Posterior vena cava (tissue), 2 donors: ENCODE measurements around the gene PLCH2. TPM values are rescaled to one million over a fixed set of nuclear protein-coding genes. Genes with fewer than 3 reads are reported as not detected.
"Not testable (repeated sequence)": the region's sequence is repeated elsewhere in the genome, so short reads cannot be mapped to it uniquely, and the experiment has no call there.

Experiments used
- DNase-seq: peaks from one replicate; pipeline ENCODE4 v3.0.0-alpha.2; 2020; ENCODE audit warnings: low spot score
- intact Hi-C, 2 donors: fragments of 100-400 bp; cut with DNase I; formaldehyde crosslinking; loops; one replicate each; pipeline versions ENCODE4 v1.14.1 to v1.14.2; 2022 to 2023
- total RNA-seq, 2 donors: library from RNA; stranded (reverse); fragmentation: NEBNext Ultra II Directional; extraction: Animal tissue kit (Norgen Biotek cat#: 25700); gene quantifications; one replicate each; pipeline ENCODE4 v1.2.1, GENCODE V29; 2021
- donor health status: DM: yes; HTN: yes; CAD: no.
- donor health status: DM: yes; HTN: yes; CAD: no.

Gene PLCH2
- total RNA-seq, 2 donors from 2014 or later = 0.33 to 1.0 TPM

DNA sequence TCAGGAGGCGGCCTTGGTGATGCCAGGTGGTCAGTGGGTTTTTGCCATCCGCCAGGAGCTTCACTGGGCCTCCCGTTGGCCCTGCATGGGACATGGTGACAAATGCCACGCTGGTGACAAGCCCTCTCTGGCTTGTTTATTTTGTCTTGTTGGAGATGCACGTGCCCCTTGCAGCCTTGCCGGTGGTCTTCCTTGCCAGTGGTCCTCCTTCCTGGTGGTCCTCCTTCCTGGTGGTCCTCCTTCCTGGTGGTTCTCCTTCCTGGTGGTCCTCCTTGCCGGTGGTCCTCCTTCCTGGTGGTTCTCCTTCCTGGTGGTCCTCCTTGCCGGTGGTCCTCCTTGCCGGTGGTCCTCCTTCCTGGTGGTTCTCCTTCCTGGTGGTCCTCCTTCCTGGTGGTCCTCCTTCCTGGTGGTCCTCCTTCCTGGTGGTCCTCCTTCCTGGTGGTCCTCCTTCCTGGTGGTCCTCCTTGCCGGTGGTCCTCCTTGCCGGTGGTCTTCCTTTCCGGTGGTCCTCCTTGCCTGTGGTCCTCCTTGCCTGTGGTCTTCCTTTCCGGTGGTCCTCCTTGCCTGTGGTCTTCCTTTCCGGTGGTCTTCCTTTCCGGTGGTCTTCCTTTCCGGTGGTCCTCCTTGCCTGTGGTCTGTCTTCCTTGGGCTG is 16.9 kb upstream of the PLCH2 start:
- intact Hi-C loops = not testable (repeated sequence)

GRCh38 chr1:2459757-2460156 is 16.3 kb upstream of the PLCH2 start:
- intact Hi-C loops = loop anchor here in 1 of 2 donors (10.0 kb wide), 1 partner anchor 195 kb away; no protein-coding TSS in a partner anchor
- no peak for DNase-seq

More for the DNA sequence above, 16.9 kb upstream of the PLCH2 start:
- DNase-seq = not testable (repeated sequence)

DNA sequence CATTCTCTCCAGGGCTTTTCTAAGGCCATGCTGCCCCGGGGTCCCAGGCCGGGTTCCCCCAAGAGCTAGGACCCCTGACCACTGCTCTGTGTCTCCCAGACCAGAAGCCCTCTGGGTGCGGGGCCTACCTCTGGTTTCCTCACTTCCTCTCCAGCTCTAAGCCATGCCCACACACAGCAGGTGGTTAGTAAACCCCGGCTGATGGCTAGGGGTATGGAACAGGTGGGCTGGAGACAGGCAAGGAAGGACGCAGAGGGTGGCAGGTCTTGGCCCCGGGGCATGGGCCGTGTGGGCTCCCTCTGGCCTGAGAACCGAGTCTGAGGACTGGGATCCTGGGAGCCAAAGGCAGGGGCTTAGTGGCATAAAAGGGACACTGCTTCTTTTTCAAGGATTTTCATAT is 15.9 kb upstream of the PLCH2 start:
- DNase-seq = no peak
- intact Hi-C loops = loop anchor here in 1 of 2 donors (10.0 kb wide), 1 partner anchor 195 kb away; no protein-coding TSS in a partner anchor

DNA sequence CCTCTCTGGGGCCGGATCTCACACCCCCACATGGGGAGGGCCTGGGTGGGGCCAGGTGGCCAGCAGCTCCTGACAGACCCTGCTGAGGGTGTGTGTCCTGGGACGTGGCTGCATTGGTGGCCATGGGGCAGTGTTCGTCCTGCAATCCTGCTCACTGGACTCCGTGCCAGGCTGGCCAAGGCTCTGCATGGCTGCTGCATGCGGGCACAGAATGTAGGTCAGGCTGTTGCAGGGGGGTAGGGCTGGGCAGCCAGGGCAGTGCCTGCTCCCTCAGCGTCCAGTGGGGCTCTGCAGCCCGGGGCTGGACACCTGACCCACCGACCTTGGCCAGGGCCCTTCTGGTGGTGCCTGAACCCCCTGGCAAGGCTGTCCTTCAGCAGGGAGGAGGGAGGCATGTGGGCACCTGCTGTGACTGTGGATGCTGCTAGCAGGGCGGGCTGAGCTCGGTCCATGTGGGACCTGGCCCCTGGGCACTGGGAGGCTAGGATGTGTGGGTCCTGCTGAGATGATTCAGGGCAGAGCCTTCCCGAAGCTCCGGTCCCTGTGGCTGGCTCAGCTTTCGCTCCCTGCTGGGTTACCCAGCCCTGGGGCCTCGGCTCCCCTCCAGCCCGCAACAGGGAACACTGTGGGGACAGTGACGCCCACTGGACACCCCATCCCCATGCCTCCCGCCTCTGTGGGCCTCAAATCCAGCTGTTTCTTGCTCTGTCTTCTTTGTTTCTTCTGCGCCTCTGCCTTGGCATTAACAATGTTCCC is 14.9 kb upstream of the PLCH2 start:
- intact Hi-C loops = loop anchor here in 1 of 2 donors (1.0 to 10.0 kb wide), 2 partner anchors 84 to 194 kb away; no protein-coding TSS in a partner anchor
- DNase-seq = no peak

DNA sequence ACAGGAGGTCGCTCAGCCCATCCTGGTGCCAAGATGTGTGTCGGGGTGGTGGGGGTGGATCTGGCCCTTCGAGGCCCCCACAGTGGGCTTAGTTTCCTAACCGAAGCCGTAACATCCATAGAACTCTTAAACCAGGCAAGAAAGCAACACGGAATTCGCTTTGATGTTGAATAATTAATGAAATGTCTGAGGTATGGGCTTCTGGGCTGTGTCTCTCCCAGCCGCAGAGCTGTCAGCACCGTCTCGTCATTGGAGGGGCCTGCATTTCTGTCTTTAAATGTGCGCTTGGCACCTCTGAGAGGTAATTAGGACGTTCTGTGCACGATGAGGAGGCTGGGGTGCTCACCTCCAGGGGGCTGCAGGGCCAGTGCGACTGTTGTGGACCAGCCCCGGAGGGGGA is 13.3 kb upstream of the PLCH2 start:
- intact Hi-C loops = loop anchor here in 1 of 2 donors (10.0 kb wide), 1 partner anchor 192 kb away; no protein-coding TSS in a partner anchor
- DNase-seq = no peak

DNA sequence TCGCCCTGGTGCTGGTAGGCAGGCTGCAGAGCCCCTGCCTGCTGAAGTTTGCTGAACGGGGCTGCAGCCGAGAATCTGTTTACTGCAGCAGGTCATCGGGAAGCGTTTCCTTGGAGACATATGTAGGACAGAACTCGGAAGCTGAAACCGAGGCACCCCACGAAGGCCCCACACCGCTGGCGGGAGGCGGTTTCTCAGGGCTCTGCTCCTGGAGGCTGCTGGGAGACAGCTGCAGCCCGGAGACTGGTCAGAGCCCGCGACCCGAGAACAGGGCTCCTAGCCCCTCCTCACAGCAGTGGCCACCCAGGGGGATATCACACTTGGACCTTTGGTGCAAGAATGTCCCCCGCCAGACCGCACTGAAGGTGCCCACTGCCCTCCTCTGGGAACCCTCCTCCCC is 12.7 kb upstream of the PLCH2 start:
- no peak for DNase-seq
- intact Hi-C loops = loop anchor here in 1 of 2 donors (10.0 kb wide), 1 partner anchor 191 kb away; no protein-coding TSS in a partner anchor

GRCh38 chr1:2465371-2466269 is 10.5 kb upstream of the PLCH2 start:
- no peak for DNase-seq
- intact Hi-C loops = loop anchor here in 1 of 2 donors (10.0 kb wide), 1 partner anchor 189 kb away; no protein-coding TSS in a partner anchor

DNA sequence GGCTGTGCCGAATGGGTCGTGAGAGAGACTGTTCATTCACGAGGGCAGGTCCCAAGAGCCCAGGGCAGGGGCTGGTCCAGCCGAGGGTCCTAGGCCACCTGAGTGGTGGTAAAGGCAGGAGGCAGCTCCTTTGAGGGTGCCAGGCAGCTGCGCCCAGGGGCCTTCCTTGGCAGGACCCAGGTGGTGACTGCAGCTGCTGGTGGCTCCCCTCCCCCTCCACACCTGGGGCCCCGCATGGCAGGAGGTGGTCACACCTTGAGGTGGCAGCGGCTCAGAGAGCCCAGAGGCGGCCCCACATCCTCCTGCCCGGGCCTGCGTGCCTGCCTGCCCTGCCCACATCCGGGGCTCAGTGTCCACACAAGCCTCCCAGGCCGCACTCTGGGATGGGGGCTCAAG is 9.8 kb upstream of the PLCH2 start:
- no peak for DNase-seq
- intact Hi-C loops = loop anchor here in 1 of 2 donors (10.0 kb wide), 1 partner anchor 189 kb away; no protein-coding TSS in a partner anchor

- no peak for DNase-seq
- intact Hi-C loops = loop anchor here in 1 of 2 donors (10.0 kb wide), 1 partner anchor 188 kb away; no protein-coding TSS in a partner anchor
Observed at GRCh38 chr1:2466958-2467554, 9.0 kb upstream of the PLCH2 start.

- intact Hi-C loops = loop anchor here in 1 of 2 donors (10.0 kb wide), 1 partner anchor 187 kb away; no protein-coding TSS in a partner anchor
- no peak for DNase-seq
Observed at GRCh38 chr1:2468041-2468472, 8.0 kb upstream of the PLCH2 start.

DNA sequence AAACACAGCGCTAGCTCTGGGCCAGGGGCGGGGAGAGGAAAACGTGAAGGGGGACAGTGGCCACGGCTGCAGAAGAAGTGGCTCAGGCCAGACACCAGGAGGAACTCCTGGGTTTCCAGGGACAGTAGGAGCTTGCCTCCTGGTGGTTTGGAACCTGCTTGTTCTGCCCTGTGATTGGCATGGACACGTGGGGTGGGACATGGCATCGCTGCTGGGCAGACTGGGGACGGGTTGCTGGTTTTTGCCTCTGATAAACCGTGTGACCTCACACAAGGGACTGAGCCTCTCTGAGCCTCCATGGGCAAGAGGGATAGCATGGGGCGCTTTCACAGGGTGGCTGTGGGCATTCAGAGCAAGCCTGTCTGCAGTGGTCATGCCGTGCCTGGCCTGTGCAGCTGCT is 7.5 kb upstream of the PLCH2 start:
- intact Hi-C loops = loop anchor here in 1 of 2 donors (10.0 kb wide), 1 partner anchor 186 kb away; no protein-coding TSS in a partner anchor
- DNase-seq = no peak

DNA sequence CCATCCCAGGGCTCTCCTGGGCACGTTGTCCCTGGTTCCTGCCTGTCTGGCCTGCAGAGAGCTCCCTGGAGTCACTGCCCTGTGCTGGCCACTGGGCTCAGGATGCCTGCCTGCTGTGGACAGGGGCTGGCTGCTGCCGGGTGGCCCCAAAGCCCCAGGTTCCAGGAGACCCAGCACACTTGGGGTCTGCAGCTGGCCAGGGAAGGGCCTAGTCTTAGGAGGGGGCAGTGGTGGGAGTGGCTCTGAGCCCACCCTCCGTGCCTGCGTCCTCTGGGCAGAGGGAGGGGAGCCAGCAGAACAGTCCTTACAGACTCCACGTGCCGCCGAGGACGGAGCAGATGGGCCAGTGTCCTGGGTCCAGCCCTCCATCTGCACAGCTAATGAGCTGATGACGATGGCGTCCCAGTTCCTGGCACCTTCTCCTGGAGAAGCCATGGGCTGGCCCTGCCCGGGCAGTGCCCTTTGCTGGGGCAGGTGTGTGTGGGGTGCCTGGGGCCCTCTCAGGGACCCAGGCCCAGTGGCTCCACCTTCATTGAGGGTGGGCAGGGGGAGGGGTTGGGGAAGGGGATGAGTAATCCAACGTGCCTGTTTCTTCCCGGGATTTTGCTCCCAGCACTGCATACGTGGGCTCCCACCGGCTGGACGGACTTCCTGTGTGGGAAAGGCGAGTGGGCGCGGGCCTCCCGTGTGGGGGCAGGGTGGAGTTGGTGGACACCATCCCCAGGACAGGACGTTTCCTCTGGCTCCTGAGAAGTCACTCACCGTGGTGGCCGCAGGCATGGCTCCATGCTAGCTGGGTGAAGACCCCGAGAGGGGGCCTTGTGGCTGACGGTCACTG is 6.8 kb upstream of the PLCH2 start:
- intact Hi-C loops = loop anchor here in 1 of 2 donors (1.0 to 10.0 kb wide), 2 partner anchors 23 to 185 kb away; no protein-coding TSS in a partner anchor
- DNase-seq = no peak

- DNase-seq = no peak
- intact Hi-C loops = no loop called here
Observed at GRCh38 chr1:2470290-2471158, 5.6 kb upstream of the PLCH2 start.

- intact Hi-C loops = no loop called here
- DNase-seq = no peak
Observed at GRCh38 chr1:2471159-2471471, 5.0 kb upstream of the PLCH2 start.

GRCh38 chr1:2471587-2472001 is 4.5 kb upstream of the PLCH2 start:
- intact Hi-C loops = no loop called here
- DNase-seq = no peak

- intact Hi-C loops = no loop called here
Observed at GRCh38 chr1:2472109-2472508, 4.0 kb upstream of the PLCH2 start.

More at GRCh38 chr1:2472109-2472508, 4.0 kb upstream of the PLCH2 start:
- DNase-seq = no peak
